GM19043 (cell line): ENCODE results near the gene RNF26.

Source experiments
- ATAC-seq: cut with Tn5 transposase; IDR thresholded peaks from one replicate; pipeline ENCODE4 v1.9.1; 2021; ENCODE audit warnings: low read depth; ENCODE audit not compliant: unreplicated experiment

RNF26 gene

GRCh38 chr11:119334174-119334930, at the start of gene RNF26:
RNF26 (plus strand) TSS chr11:119334527; CDS start chr11:119335123, 596 bp downstream.
- peak; percentile 91 for ATAC-seq

DNA sequence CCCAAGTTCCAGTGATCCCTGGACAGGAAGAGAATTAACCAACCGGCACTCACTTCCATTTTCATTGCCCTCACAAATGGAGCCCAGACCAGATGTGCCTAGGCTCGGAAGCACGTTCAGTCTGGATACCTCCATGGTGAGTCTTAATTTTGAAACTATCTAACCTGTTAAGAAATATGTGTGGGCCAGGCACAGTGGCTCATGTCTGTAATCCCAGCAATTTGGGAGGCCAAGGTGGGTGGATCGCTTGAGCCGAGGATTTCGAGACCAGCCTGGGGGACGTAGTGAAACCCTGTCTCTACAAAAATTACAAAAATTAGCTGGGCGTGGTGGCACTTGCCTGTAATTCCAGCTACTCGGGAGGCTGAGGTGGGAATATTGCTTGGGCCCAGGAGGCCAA, 48.9 kb upstream of the RNF26 start:
- ATAC-seq = no peak

- no peak for ATAC-seq
Measured at GRCh38 chr11:119288219-119288618, 46.1 kb upstream of the RNF26 start.

DNA sequence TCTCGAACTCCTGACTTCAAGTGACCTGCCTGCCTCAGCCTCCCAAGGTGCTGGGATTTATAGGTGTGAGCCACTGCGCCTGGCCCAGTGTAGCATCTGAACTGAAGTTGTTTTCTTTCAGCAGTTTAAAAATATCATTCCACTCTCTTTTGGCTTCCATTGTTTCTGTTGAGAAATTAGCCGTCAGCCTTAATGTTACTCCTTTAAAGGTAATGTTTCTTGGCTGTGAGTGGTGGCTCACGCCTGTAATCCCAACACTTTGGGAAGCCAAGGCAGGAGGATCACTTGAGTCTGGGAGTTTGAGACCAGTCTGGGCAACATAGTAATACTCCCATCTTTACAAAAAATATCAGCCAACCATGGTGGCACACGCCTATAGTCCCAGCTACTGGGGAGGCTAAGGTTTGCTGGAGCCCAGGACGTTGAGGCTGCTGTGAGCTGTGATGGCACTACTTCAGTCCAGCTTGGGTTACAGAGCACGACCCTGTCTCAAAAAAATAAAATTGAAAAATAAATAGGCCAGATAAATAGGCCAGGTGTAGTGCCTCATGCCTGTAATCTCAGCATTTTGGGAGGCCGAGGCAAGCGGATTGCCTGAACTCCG, 43.3 kb upstream of the RNF26 start:
- ATAC-seq = no peak

DNA sequence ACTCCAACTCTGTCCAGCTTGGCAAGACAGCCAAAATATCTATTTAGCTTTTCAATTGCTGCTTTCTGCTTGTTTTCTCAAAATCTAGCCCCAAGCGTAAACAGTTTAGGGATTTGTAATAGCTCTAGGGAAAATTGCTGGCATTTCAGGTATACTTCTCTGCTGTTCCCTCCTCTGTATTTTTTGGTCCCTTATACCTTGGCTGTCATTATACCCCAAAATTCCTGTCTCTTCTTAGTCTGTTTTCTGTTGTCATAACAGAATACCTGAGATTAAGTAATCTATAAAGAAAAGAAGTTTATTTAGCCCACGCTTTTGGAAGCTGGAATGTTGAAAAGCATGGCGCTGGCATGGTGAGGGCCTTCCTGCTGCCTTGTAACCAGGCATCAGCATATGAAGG, 40.9 kb upstream of the RNF26 start:
- no peak for ATAC-seq

DNA sequence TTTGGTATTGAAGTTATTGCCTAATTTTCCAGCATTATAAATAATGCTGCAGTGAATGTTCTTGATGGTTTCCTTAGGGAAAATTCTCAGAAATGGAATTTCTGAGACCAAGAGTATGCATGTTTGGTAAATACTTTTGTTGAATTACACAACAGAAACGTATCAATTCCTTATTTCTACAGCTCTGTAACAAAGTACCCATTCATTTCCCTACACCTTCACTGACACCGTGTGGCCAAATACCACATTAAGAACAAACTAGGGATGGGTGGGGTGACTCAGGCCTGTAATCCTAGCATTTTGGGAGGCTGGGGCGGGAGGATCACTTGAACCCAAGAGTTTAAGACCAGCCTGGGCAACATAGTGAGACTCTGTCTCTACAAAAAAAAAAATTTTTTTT, 39.1 kb upstream of the RNF26 start:
- no peak for ATAC-seq

GRCh38 chr11:119297938-119298337, 36.4 kb upstream of the RNF26 start:
- ATAC-seq = no peak

DNA sequence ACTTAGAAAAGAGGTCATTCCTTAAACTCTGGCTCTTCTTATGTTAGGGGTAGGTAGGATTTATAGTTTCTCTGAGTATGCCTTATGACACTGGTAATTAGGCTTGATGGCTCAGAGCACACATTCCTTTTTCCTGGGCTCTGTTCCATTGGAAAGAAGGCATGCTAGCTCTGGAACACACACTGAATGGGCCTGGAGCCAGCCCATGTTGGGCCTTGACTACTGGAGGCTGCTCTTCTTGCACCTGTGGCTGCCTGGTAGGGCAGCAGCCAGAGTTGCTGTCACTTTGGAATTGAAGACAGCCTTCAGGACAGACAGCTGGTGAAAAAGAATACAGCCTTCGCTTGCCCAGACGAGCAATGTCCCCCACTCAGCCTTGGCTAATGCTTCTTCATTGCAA, 35.6 kb upstream of the RNF26 start:
- no peak for ATAC-seq

- ATAC-seq = no peak
Measured at GRCh38 chr11:119299416-119299815, 34.9 kb upstream of the RNF26 start.

DNA sequence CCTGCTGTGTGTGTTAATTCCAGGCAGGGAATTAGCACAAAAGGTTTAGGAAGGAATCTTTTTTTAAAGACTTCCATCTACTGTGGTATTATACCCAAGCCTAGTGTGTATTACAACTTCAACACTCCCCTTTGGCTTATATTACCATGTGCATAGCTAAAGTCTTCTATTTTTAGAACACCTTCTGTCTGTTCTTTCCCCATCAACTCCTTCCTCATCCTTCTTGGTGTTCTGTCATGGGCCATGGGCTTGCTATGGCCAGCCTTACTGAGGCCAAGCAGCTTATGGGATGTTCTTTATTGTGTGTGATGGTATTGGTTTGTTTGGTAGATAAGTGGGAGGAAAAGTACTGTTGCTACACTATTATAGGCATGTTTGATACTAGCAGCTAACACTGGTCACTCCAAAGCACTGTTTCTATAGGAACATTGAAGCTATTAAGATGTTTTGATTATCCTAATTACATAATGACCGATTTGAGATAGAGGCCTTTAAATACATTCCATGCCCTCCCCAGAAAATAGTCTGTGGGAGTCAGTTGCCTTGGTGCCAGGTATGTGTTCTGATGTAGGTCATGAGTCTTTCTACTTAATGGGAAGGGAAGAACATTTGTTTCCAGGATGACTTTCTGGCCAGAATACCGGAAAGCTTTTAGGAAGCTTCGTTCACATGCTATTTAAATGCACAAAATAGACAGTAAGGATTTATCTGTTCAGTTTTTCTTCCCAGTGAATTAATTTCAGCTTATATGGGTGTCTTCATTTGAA, 33.9 kb upstream of the RNF26 start:
- no peak for ATAC-seq

- ATAC-seq = no peak
Measured at GRCh38 chr11:119303227-119303718, 31.1 kb upstream of the RNF26 start.

DNA sequence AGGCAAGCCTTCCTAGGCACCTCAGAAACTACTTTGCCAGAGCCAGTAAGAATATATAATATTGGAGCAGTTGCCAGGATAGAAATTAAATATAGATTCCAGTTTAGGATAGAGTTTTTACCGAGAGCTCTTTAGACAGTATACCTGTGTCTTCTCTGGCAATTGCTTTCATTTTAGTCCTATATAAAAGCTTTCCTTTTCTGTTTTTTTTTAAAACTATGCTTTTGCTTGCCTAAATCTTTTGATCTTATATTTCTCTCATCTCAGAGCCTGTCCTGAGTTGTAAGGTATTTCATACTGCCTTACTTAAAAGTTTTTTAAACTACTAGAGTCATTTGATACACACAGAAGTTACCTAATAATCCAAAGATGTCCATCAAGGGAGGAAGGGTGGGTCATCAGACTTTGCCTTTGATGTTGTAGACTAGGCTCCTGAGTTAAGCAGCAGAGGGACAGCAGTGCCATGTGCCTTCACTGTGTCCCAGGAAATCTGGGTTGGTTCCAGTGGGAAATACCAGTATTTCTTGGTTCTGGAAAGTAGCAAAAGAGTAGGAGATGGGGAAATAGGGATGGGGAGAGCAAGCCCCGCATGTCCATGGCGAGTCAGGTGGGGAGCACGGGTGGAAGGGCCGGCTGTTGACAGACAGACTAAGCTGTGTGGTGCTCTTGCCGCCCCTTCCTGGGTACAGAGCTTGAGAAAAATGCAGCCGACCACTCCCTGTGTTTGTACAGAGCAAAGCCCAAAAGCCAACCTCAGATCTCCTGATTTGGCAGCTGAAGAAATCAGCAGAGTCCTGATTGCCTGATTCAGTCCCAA, 28.6 kb upstream of the RNF26 start:
- no peak for ATAC-seq

GRCh38 chr11:119306373-119306890, 27.9 kb upstream of the RNF26 start:
- ATAC-seq = no peak

- ATAC-seq = no peak
Measured at GRCh38 chr11:119307219-119307618, 27.1 kb upstream of the RNF26 start.

GRCh38 chr11:119307974-119308373, 26.4 kb upstream of the RNF26 start:
- no peak for ATAC-seq

DNA sequence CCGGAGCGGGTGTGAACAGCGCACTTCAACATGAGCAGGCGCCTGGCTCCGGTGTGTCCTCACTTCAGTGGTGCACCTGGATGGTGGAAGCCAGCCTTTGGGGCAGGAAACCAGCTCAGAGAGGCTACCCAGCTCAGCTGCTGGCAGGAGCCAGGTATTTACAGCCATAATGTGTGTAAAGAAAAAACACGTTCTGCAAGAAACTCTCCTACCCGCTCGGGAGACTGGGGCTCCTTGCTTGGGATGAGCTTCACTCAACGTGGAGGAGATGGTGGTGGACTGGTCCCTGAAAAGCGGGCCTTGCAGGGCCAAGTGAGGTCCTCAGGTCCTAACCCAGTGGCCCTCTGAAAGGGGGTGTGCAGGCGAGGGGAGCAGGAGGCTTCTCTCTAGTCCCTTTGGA, 24.9 kb upstream of the RNF26 start:
- ATAC-seq = no peak

- no peak for ATAC-seq
Measured at GRCh38 chr11:119309953-119310681, 24.2 kb upstream of the RNF26 start.

GRCh38 chr11:119310682-119311052, 23.7 kb upstream of the RNF26 start:
- no peak for ATAC-seq

DNA sequence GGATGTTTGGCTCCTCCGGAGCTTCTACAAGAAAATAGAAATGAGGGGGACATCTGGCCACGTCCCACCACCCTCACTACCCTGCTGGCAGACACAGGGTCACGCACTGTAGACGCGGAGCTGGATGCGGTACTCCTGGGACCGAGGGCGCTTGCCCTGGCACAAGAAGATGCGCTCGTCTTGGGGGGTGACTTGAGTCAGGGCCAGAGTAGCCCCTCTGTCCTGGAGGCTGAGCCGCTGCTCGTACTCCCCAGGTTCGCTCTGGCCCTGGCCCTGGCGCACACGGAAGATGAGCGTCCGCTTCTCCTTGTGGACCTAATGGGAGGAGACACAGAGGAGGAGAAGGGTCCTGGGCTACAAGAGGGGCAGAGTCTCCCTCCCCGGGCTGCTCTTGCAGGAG, 19.6 kb upstream of the RNF26 start:
- no peak for ATAC-seq
